ENCODE results near the gene MT1X.

The MT1X gene

GRCh38 chr16:56681939-56682702 is at the start of gene MT1X:
TSS of gene MT1X (plus strand) at chr16:56682470. CDS start at chr16:56682541, 71 bp downstream.
- peak; percentile 85 for DNase-seq

- DNase-seq: no peak
Measured at GRCh38 chr16:56632848-56633365, 49.4 kb upstream of the MT1X start.

GRCh38 chr16:56633535-56633934 is 48.7 kb upstream of the MT1X start:
- DNase-seq: no peak

GRCh38 chr16:56634715-56635440 is 47.4 kb upstream of the MT1X start:
- DNase-seq: no peak

GRCh38 chr16:56635441-56635967 is 46.8 kb upstream of the MT1X start:
- no peak for DNase-seq

GRCh38 chr16:56636616-56637413 is 45.5 kb upstream of the MT1X start:
- no peak for DNase-seq

- DNase-seq: no peak
Measured at GRCh38 chr16:56637814-56638750, 44.2 kb upstream of the MT1X start, which contains the start of gene MT1A. TSS of gene MT1A (plus strand) at chr16:56638666. CDS start at chr16:56638739, 73 bp downstream.

GRCh38 chr16:56639045-56639444 is 43.2 kb upstream of the MT1X start:
- DNase-seq: no peak

GRCh38 chr16:56640076-56640475 is 42.2 kb upstream of the MT1X start:
- DNase-seq: no peak

- DNase-seq: no peak
Measured at GRCh38 chr16:56641166-56641565, 41.1 kb upstream of the MT1X start.

- peak; percentile 74 for DNase-seq
Measured at GRCh38 chr16:56643080-56643778, 39.0 kb upstream of the MT1X start.

- DNase-seq: no peak
Measured at GRCh38 chr16:56643833-56644232, 38.4 kb upstream of the MT1X start.

GRCh38 chr16:56645311-56645710 is 37.0 kb upstream of the MT1X start:
- no peak for DNase-seq

GRCh38 chr16:56645838-56646237 is 36.4 kb upstream of the MT1X start:
- DNase-seq: no peak

- no peak for DNase-seq
Measured at GRCh38 chr16:56647641-56648431, 34.4 kb upstream of the MT1X start.

GRCh38 chr16:56649271-56649670 is 33.0 kb upstream of the MT1X start:
- DNase-seq: no peak

- no peak for DNase-seq
Measured at GRCh38 chr16:56649820-56650219, 32.5 kb upstream of the MT1X start.

- no peak for DNase-seq
Measured at GRCh38 chr16:56651586-56651985, 30.7 kb upstream of the MT1X start, which contains the start of gene MT1B. TSS of gene MT1B (plus strand) at chr16:56651886. CDS start at chr16:56651954, 68 bp downstream.

GRCh38 chr16:56652600-56652999 is 29.7 kb upstream of the MT1X start:
- DNase-seq: no peak

- no peak for DNase-seq
Measured at GRCh38 chr16:56653218-56653617, 29.1 kb upstream of the MT1X start.
